Measurements from ENCODE around the gene TPSAB1.

Gene TPSAB1

DNA sequence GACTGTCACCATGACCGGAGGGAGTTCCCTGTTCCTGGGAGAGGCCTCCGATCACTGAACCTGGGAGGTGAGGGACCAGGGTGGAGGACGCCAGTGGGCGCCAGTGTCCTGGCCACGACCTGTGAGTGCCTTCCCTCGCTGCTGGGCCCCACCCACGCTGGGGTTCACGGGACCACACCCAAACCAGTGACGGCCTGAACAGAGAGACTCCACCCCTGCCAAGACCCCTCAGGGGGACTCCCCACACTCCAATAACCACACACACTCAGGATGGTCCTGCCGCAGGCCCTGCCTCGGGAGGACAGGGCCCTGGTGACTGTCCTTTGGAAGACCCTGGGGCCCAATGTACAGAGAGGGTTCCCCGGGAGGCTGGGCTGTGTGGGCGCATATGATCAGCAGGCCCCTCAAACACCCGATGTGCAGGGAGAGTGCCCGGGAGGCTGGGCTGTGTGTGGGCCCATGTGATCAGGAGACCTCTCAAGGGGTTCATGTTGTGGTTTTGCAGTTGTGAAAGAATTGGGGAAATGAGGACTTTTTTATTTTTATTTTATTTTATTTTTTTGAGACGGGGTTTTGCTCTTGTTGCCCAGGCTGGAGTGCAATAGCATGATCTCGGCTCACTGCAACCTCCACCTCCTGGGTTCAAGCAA, 41.9 kb downstream of the TPSAB1 start:
- H3K4me3 ChIP-seq (ENCODE audit: low read depth, low read length) = no peak overlapping the region

DNA sequence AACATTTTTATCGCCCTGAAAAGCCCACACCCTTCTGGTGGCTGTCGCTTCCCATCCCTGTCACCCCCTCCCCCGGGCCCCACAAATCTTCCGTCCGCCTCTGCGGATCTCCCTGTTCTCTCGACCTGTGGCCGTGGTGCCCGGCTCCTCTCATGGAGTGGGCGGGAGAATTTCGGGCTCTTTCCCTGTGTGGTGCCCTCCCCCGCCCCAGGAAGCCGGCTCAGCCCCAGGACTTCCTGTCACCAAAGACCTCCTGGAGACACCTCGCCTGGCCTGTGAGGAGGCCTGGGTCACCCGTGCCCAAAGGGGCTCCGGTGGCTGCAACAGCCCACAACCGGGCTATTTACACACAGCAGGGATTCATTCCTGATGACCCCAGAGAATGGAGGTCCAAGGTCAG, 42.8 kb downstream of the TPSAB1 start:
- no peak overlapping the region for H3K4me3 ChIP-seq (ENCODE audit: low read depth, low read length)

DNA sequence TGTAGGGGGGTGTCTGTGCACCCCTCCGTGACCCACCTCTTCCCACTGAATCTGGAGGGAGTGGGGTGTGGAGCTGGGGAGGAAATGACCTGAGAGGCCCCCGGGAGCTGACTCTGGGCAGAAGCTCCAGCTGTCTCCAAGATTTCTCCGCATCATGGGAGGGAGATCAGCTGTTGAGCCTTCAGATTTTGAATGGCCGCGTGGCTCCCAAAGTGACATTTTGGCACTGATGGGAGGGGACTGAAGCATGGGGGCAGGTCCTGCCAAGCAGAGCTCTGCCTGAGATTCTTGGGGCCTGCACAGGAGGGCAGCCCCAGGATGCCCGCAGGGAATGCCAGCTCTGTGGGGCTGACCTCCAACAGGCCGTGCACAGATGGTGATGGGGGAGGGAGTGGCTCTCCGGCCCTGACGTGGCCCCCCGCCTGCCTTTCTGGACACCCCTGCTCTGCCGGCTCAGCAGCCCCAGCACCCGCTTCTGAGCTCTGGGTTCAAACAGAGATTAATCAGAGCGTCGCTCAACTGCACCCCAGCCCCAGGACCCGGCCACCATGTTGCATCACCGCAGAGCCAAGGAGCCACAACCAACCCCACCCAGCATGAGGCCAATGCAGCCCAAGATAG, 43.6 kb downstream of the TPSAB1 start:
- no peak overlapping the region for H3K4me3 ChIP-seq (ENCODE audit: low read depth, low read length)

DNA sequence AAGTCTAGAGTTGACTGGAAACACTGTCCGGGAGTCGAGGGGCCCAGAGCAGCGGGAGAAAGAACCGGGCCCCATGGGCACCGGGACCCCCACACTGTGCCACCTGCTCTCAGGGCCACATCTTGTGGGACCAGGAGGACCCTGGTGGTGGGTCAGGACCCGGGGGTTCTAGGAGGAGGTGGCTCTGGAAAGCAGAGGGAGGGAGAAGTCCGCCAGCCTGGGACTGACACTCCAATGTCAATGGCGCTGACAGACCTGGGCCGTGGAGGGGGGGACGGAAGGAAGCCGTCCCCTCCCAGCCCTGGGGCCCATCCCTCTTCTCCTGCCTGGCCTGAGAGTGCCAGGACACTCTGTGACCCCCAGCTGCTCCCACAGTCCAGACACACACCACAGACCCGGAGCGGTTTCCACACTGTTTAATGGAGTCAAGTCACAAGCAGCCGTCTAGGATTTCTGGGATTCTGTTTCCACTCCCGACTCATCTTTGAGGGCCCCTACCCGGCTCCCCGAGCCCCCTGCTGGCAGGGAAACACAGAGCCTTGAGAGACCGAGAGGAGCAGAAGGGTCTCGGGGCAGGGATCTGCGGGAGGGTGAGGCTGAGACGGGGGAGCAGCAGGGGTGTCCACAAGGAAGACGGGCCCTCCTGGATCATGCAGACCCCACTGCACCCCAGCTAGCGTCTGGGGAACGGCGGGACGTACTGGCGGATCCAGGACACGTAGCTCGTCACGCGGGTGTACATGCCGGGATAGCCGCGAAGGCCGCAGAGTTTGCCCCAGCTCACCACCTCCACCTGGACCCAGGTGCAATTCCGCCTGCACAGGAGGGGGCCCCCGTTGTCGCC, 45.4 kb downstream of the TPSAB1 start:
- no peak overlapping the region for H3K4me3 ChIP-seq (ENCODE audit: low read depth, low read length)

DNA sequence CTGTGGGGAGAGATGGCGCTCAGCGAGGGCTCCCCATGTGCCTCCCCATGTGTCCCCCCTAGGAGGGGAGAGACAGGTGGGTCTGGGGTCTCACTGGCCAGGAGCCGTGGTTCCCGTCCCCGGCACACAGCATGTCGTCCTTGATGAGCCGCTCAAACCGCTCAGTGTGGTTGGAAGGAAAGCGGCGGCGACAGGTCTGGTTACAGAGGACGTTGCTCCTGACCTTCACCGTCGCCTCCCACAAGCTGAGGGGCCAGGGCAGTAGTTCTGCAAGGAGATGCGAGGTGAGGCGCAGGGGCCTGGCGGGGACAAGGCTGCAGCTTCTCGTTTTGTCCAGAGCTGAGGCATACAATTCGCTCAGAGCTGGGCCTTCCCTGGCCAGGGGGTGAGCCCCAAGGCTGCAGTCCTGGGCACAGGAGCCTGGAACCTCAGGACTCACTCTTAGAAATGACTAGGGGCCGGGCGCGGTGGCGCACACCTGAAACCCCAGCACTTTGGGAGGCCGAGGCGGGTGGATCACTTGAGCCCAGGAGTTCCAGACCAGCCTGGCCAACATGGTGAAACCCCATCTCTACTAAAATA, 46.1 kb downstream of the TPSAB1 start:
- no peak overlapping the region for H3K4me3 ChIP-seq (ENCODE audit: low read depth, low read length)

DNA sequence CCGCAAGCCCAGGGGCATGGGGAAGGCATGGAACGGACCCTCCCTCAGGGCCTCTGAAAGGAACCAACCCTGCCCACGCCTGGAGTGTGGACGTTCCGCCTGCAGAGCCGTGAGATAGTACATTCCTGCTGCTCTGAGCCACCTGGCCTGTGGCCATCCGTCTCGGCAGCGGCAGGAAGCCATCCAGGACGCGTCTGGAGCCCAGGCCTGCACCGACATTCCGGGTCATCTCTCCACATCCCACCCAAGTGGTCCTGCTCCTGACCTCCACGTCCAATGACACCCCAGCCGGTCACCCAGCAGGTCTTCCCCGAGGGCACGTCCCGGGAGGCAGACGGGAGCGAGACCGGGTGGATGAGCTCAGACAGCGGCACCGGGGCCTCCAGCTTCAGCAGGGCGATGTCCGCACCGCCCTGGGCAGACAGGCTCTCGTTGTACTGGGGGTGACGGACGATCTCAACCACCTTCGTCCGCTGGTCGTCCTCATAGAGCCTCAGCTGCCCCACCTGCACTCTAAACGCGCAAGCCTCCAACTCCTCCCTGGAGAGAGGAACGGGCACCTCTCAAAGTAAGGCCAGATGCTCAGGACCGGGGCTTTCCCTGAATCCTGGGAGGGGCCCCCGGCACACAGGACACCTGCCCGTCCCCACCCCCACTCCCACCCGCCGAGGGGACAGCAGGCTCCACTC, 47.6 kb downstream of the TPSAB1 start:
- H3K4me3 ChIP-seq (ENCODE audit: low read depth, low read length) = no peak overlapping the region

DNA sequence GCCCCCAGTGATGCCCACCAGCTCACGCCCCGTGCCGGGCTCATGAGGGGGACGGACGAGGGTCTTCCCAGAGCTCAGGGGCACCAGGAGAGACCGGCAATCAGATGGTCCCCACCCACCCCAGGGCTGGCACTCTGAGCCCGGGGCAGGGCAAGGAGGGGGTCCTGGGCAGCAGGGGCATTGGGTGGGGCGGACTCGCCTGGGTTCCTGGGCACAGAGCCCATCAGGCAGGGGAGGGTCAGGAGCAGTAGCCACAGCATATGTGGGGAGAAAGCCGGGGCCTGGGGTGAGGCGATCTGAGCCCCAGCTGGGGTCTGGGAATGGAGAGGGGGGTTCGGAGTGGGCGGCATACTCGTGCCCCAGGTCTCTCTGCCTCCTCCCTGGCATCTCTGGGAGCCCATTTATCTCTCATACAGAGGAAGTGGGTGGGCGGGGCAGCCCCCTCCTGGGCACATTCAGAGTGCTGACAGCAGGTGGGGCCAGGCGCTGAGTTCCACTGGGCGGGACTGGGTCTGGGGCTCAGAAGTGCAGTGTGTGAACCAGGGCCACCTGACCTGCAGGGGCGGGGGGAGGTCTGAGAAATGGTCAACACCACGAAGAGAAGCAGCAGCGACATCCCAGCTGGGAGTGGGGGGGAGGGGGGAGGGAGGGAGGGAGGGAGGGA, 48.4 kb downstream of the TPSAB1 start:
- no peak overlapping the region for H3K4me3 ChIP-seq (ENCODE audit: low read depth, low read length)

DNA sequence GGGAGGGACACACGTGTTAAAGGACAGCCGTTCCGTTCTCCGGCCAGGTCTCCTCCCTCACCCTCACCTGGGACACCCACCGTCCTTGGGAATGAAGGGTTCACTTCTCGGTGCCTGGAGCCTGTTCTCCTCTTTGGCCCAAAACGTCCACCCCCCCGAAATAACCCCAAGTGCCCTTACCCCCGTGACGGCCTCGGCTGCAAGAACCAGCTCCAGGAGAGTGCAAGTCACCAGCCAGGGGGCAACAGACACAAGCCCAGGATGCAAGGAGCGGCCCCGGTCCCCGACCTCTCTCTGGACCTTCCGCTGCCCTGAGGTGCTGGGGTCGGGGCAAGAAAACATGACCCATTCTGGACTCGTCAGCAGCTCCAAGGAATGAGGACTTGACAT, 49.0 kb downstream of the TPSAB1 start:
- H3K4me3 ChIP-seq (ENCODE audit: low read depth, low read length) = no peak overlapping the region

DNA sequence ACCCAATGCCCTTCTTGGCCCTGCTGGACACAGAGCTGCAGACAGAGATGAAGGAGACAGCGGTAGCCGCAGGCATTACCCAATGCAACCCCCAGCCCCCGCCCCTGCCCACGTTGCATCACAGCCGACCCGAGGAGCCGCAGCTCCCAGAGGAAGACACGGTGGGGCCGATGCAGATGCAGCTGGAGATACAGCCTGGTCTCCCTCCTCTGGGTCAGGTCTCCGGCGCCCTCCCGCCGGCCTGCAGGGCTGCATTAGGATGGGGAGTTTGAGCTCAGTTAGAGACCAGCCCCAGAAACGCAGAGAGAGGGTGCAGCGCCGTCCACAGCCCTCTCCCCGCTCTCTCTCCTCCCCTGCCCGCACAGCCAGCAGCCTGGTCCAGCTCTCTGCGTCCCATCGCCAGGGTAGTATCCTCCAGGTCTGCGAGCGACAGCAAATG, 49.6 kb downstream of the TPSAB1 start:
- no peak overlapping the region for H3K4me3 ChIP-seq (ENCODE audit: low read depth, low read length)

DNA sequence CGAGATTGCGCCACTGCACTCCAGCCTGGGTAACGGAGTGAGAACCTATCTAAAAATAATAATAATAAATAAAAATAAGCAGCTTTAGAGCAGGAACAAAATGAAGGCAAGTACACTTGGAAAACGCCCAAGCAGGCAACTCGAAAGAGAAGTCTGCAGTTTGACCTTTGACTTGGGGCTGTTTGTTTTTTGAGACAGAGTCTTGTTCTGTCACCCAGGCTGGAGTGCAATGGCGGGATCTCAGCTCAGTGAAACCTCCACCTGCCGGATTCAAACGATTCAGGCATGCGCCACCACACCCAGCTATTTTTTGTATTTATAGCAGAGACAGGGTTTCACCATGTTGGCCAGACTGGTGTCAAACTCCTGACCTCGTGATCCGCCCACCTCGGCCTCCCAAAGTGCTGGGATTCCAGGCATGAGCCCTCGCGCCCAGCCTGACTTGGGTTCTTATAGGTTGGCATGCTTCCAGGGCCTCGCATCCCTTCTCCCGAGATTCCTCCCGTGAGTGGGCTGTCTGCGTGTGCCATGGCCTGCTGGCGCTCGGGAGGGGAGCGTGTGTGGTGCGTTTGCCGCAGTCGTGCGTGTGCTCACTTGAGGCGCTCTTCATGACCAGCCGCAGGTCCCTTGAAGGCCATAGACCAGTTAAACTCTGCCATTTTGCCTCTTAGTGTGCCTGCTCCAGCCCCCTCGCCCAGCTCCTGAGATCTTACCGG, 50.5 kb downstream of the TPSAB1 start:
- no peak overlapping the region for H3K4me3 ChIP-seq (ENCODE audit: low read depth, low read length)

DNA sequence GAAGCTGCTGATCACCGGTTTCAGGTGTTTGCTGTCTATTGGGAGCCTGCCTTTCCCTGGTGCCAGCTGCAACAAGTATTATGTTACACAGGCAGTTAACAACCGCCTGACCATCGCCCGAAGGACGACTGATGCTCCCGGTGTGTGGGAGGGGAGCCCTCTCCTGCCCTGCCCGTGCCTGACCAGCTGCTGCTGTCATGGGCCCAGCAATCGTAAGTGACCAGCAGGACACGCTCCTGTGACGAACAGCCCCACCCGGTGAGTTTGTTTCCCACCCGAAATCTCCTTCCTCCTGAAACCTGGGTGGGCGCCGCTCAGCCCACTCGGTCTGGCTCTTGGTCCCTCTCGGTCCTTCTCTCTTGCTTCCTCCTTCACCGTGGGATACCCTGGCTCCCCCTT, 51.1 kb downstream of the TPSAB1 start:
- H3K4me3 ChIP-seq (ENCODE audit: low read depth, low read length) = no peak overlapping the region

Measured in iPS-11a (cell line).